ENCODE results near the gene SLC36A1.
"Not testable (repeated sequence)": the region's sequence is repeated elsewhere in the genome, so short reads cannot be mapped to it uniquely, and the experiment has no call there.

Gene SLC36A1

DNA sequence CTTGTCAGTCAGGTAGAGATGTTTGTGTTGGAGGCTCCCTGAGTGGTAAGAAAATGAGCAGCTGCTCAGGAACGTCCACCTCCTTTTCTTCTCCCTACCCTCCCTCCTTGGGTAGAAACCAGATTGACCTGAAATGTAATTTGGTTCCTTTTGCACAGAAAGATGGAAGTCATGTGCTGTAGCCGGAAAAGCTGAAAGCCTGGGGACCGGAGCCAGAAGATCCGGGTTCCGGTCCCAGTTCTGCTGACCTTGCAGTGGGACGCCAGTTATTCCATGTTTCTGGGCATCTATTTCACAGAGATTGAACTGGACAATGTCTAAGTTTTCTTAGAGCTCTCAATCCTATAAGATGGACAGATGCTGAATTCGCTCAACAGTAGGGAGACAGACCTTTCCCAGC lies 40.1 kb downstream of the SLC36A1 start:
- DNase-seq: no peak

DNA sequence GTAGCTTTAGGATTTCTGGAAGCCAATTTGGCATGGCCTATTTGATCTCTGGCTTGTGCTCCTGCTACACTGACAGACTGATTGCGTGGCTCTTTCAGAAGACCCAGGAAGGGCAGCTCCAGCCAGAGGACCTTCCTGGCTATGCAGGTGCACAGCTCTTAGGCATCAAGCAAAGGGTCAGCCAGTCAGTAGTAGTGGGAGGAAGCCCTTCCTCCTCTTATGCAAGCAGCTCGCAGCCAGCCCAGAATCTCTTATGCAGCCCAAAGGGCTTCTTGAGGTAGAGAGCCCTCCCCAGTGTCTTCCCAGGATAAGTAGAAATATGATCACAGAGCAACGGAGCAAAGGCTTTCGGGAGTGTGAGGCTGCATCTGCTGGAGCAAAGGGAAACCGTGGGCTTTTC lies 43.2 kb downstream of the SLC36A1 start:
- no peak for DNase-seq

DNA sequence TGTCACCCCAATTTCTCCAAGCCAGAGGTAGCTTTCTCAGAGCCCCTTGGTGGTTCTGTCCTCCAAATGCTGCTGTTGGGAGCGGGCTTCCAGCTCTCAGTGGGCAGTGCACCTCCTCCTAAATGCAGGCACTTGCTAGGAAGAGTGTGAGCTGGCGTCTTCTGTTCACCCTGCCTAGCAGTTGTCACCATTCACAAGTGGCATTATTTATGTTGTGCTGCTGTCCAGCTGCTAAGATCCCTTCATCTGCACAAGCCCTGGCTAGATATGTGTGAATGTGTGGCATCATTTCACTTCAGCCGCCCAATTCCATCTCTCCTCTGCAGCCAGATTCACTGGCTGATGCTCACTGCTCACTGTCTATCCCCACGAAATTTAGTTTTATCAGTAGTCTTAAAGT lies 43.7 kb downstream of the SLC36A1 start:
- DNase-seq: no peak

DNA sequence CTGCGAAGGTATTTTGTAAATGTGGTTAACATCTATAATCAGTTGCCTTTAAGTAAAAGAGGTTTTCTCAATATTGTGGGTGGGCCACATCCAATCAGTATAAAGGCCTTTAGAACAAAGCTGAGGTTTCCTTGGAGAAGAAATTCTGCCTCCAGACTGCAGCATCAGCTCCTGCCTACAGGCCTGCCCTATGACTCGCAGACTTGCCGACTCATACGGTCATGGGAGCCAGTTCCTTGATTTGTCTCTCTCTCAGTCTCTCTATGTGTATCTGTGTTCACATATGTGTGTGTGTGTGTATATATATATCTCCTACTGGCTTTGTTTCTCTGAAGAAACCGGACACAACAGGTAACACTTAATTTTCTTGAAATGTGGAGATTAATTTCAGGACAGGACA lies 45.3 kb downstream of the SLC36A1 start:
- DNase-seq: no peak

DNA sequence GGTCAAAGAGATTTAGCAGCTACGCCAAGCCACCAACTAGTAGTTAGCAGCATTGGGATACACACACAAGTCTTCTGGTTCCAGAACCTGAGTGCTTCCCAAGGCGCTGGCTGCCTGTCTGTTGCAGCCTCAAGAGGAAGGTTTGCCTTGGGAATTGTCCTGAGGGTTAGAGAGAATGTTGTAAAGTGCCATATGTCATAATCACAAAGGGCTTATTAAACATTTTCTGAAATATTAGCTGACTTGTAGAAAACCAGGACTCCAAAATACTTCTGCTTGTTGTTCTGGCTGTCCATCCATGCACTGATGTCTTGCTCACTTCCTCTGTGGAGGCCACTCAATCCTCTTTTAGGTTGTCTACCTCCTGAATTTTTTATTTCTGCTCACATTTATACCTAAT lies 46.3 kb downstream of the SLC36A1 start:
- DNase-seq: no peak

DNA sequence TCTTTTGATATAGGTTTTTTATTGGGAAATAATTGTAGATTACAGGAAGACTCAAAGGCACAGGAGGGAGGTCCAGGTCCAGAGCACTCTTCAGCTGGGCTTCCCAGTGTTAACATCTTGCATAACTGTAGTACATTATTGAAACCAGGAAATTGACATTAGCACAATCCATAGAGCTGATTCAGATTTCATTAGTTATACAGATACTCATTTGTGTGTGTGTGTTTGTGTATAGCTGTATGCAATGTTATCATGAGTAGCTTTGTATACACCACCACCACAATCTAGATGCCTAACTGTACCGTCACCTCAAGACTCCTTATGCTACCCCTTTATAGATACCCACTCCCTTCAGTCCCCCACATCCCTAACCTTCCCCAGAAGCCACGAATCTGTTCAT lies 47.9 kb downstream of the SLC36A1 start:
- no peak for DNase-seq

DNA sequence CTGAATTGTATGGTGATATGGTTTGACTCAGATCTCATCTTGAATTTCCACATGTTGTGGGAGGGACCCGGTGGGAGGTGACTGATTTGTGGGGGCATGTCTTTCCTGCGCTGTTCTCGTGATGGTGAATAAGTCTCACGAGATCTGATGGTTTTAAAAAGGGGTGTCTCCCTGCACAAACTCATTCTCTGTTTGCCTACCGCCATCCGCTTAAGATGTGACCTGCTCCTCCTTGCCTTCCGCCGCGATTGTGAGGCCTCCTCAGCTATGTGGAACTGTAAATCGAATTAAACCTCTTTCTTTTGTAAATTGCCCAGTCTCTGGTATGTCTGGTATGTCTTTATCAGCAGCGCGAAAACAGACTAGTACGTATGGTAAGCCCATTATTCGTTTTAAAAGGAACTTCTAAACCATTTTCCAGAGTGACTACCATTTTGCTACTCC lies 48.7 kb downstream of the SLC36A1 start:
- DNase-seq: no peak

DNA sequence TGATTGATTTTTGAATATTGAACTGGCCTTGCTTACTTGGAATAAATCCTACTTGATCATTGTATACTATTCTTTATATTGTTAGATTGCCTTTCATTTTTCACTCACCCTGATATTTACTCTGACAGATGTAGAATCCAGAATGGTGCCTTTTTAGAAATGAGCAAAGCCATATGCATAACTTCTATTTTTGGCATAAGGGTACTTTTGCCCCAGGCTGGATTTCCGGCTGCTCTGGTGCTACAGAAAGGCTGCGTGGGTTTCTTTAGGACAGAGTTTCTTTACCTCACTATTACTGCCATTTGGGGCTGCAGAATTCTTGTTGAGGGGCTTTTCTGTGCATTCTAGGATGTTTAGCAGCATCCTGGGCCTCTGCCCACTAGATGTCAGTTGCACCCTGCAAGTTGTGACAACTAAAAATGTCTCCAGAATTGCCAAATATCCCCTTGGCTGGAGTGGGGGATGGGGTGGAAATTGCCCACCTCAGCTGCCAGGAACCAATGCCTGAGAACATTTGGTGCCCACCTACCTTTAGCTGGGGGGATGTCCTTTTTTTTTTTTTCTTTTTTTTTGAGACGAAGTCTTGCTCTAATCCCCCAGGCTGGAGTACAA lies 50.1 kb downstream of the SLC36A1 start:
- DNase-seq: no peak

DNA sequence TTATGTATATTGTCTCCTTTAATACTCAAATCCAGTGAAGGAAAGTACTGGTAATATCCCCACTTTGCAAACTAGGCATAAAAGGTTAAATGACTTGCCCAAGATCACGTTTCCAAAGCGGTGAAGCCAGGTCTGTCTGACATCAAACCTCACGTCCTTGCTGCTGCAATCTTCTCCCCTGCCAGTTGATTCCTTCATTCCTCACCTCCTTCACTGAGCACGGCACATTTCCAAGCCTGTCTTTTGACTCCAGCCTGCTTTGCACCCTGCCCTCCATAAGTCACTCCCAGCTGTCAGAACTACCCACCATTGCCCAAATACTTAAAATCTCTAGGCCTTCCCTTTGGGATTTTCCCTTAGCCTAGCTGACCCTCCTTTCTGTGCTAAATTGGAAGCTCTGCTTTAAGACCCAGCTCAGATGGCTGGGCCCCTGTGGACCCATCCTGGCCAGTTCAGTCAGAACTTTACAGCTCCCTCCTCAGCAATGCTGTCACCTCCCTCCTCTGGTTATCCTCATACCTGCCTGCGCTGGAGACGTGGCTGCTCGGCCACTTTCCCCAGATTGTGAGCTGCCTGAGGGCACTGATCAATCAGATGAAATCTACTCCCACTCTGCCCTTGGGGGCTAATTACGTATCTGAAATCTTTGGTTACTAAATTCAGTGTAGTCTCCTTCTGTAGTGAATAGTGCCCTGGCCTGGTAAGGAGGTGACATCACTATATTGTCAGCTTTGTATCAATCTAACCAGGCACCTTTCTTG lies 51.2 kb downstream of the SLC36A1 start:
- DNase-seq: no peak

DNA sequence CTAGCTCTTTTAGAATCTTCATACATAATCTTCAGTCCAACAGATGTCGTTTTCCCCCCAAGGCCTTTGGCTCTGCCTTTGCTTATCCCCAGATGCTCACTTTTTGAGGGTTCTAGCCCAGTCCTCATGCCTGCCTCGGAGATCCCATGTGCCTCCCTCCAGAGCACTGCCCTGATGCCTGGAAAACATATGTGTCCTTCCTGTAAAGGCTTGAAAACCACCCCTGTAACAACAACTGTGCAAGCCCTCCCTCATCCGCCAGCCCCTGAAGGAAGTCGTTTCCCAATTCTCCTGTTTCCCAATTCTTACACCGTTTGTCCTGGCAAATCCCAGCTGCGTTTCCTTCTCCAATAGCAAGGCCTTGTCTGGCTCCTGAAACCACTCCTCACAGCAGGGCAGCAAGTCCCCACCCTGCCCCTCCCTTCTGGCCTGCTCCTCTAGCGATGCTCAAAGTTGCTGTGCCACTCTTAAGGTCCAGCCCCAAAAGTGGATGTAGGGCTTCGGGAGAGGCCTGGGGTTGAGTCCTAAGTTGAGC lies 52.2 kb downstream of the SLC36A1 start:
- no peak for DNase-seq

DNA sequence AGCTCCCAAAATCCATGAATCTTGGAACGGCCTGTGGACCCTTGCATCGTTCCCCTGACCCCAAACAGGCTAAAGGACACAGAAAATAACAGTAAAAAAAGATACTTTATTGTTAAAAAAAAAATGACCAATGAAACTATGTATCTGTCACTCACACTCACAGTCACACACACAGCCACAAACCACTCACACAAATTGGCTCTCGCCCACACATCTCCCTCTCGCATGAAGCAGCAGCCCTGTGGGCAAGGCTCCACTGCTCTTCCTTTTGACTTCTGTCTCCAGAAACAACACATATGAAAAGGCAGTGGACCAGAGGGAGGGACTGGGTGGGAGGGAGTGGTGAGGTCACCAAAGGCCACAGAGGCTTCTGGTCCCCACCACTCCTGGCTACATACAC lies 56.6 kb downstream of the SLC36A1 start:
- no peak for DNase-seq

DNA sequence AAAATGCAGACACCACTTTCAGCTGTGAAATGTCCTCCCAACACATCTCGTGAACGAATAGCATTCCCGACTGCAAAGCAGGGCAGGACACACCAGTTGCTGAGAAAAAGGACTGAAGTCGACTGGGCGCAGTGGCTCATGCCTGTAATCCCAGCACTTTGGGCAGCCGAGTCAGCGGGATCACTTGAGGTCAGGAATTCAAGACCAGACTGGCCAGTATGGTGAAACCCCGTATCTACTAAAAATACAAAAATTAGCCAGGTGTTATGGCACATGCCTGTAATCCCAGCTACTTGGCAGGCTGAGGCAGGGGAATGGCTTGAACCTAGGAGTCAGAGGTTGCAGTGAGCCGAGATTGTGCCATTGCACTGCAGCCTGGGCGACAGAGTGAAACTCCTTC lies 60.9 kb downstream of the SLC36A1 start:
- not testable (repeated sequence) for DNase-seq

DNA sequence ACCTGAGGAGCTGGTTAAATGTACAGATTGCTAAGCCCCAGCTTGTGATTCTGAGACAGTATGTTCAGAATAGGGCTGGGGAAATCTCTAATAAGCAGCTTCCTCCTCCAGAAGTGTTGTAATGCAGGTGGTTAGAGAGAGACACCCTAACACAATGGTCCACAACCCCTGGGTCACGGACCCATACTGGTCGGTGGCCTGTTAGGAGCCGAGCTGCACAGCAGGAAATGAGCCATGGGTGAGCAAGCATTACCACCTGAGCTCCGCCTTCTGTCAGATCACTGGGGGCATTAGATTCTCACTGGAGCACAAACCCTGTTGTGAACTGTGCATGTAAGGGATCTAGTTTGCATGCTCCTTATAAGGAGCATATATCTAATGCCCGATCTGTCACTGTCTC lies 61.8 kb downstream of the SLC36A1 start:
- peak; percentile 4 for DNase-seq

DNA sequence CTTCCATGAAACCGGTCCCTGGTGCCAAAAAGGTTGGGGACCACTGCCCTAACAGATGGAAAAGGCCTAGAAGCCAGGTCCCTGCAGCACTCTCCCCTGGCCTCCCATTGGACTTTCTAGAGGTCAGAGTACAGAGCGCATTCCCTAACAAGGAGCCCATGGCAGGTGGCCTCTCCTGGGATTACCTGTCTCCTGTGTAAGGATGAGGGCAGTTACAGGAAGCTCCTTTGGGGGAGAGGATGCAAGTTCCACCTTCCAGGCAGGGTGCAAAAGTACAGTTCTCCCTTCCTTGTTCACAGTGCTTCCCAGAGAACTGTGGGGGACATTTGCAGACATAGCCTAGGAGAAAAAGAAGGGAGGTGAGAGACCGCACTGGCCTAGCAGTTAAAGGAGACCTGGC lies 62.4 kb downstream of the SLC36A1 start:
- no peak for DNase-seq

DNA sequence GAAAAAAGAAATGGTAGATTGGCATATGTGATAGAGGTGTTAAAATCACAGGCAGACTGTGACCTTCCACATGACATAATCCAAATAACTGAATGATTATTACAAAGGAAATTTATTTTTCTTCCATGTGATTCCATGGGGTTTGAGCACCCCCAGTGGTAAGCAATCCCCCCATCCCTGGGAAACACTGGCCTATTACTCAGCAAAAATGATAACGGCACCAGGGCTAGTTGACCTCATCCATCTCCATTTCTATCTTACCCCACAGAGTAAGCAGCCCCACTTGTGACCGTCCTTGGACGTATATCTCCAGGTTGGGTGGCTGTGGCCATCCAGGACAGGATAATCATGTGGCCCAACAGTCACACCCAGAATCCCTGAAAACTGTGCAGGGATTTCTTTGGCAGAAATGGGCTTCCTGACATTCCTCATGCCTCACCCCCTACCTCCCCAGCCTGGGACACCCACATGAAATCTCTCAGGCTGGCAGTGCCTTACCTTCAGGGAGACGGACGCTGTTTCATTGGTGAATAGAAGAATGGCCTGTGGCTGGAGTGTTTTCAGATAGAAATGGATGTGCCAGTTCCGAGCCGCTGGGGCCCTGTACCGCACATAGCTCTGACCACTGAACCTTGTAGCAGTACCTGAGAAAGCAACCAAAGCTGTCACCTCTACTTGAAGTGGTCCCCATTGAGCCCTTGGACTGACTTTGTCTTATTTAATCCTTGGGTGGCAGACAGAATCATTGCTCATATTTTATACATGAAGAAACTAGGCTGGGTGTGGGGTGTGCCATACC lies 69.9 kb downstream of the SLC36A1 start:
- DNase-seq: no peak

DNA sequence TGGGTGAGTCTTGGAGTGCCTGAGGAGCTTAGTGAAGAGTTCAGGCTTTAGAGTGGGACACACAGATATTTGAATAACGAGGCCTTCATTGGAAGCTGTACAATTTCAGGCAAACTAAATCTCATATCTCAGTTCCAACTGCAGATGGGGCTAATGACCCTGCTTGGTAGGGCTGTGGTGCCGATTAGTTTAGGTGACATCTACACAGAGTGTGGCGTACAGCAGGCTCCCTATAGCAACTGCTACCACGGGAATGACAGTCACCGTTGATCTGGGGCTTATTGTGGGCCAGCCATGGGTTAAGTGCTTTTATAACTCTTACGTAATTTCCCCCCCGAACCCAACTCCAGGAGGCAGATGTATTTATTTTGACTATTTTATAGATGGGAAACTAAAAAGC lies 72.9 kb downstream of the SLC36A1 start:
- peak; percentile 2 for DNase-seq

DNA sequence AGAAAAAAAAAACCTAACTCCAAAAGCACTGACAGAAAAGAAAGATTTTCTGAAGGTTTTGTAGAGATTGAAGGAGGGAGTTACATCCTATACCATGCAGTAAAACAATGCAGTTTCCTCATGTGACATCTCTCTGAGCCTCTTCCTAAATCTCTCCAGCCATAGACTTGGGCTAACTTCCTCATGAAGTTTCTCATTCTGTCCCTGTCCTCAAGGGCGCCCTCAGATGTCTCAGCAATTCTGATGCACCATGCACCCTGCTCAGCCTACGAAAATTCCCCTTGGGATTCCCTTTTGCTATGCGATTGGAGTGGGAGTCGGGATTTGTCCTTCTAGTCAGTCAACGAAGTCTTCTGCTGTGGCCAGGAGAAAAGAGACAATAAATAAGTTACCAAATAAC lies 74.8 kb downstream of the SLC36A1 start:
- no peak for DNase-seq

DNA sequence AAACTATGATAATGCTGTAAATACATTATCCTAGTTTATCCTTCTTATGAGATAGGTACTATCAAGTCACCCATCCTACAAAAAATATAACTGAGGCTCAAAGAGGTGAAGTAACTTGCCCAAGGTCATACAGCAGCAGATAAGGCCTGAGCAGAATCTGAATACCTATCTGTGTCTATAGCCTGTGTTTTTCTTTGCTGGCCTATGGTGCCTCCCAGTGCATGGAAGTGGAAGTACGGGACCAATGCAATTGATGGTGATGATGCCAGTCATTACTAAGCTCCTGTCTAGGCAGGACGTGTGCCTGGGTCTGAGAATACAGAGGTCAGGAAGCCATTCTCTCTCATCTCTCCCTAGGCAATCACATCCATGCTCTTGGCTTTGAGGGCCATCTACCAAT lies 75.9 kb downstream of the SLC36A1 start:
- DNase-seq: peak; percentile 13

DNA sequence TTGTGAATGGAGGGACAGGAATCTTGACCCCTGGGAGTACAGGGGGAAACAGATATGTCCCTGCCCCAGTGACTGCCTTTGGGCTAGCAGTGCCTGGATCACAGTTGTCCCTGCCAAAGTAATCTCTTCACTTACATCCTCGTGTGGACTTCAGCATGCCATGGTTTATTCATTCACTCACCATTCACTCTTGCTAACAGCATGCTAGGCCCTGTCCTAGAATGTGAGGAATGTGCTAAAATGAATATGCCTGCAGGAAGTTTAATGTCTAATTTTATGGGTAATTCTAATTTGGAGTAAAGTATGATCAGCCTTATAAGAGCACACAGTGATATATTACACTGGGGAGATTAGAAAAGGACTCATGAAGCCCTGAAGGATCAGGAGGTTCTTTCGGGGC lies 80.8 kb downstream of the SLC36A1 start:
- DNase-seq: no peak

DNA sequence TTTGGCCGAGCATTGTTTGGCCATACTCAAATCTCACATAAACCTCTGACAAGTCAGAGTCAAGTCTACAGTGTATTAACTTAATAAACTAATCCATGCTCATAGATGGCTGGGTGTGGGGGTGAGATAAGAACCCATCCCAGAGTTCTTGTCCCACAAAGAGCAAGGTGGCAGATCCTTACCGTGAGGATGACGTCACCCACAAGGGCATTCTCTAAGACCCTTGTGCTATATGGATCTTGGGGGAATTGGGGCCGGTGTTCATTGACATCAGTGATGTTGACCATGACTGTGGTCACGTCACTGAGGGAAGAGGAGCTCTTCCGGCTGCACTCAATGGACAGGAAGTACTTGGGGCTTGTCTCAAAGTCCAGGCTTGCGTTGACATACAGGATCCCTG lies 81.6 kb downstream of the SLC36A1 start:
- DNase-seq: no peak

DNA sequence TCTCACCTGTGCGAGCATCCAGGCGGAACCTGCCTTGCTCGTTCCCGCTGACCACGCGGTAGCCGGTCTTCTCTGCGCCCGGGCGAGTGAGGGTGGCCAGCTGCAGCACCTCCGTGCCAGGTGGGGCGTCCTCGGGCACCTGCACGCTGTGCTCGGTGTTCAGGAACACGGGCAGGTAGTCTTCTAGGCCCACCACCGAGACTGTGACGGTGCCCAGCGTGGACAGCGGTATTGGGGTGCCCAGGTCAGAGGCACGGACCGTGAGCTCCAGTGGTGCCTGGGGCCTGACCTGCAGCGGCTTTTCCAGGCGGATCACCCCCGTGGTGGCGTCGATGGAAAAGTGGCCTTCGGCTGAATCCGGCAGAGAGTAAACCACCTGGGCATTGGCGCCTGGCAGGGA lies 84.2 kb downstream of the SLC36A1 start:
- no peak for DNase-seq

DNA sequence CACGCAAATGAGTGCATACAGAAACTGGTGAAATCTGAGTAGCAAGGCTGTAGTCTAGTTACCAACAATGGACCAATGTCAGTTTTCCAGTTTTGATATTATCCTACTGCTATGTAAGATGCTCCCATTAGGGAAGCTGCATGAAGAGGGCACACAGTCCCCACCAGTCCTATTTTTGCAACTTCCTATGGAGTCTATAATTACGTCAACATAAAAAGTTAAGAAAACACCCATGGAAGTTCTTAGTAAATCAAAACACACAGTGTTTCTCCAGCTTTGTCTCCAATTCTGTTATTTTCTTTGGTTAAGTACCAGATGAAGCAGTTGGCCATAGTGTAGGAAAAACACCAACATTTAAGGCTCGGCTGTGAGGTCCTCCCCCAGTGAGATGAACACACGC lies 85.0 kb downstream of the SLC36A1 start:
- no peak for DNase-seq

DNA sequence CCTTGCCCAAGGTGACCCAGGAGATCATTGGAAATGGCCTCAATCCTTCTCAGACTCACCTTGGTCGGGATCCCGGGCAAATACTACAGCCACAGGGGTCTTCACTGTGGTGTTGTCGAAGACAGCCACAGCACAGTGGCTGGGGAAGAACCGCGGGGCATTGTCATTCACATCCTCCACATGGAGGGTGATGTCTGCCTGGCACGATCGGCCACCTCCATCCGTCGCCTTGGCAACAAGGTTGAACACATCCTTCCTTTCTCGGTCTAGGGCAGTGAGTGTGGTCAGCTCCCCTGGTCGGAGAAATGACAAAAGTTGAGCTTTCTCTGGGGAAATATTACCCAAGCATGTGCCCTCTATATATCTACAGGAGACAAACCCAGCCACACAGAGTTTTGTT lies 86.9 kb downstream of the SLC36A1 start:
- DNase-seq: no peak

DNA sequence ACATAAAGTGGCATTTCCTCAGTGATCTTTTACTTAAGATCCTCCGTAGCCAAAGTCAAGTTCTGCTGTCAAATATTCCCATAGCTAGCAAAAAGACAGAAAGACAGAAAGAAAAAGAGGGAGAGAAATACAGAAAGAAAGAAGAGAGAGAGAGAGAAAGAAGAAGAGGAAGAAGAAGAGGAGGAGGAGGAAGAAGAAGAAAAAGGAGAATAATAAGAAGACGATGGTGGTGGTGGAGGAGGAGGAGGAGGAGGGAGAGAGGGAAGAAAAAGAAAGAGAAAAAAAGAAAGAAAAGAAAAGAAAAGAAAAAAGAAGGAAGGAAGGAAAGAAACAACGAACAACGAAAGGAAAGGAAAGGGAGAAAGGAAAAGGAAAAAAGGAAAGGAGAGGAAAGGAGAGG lies 89.6 kb downstream of the SLC36A1 start:
- no peak for DNase-seq

All from COR-L47 (cell line).